DOHH2 (cell line): Measurements from ENCODE around the gene PEX14.

ENCODE experiments used
- H3F3A ChIP-seq: fragments of 200-600 bp; sonication (generic), shearing (Covaris generic); 2 replicates; pipeline ENCODE4 v1.6.0; 2016; ENCODE audit warnings: antibody characterized with exemption, mild to moderate bottlenecking; ENCODE audit not compliant: control insufficient read depth, insufficient read depth
- H3K27ac ChIP-seq: fragments of 200-600 bp; sonication (generic); 2 replicates; pipeline ENCODE4 v1.5.1; 2014; ENCODE audit warnings: low read depth, mild to moderate bottlenecking, low read length, moderate library complexity
- H3K27me3 ChIP-seq: fragments of 200-600 bp; sonication (generic); 2 replicates; pipeline ENCODE4 v1.6.1; 2014; ENCODE audit warnings: mild to moderate bottlenecking, low read length, mixed read lengths; ENCODE audit not compliant: control insufficient read depth
- H3K36me3 ChIP-seq: fragments of 200-600 bp; sonication (generic); 2 replicates; pipeline ENCODE4 v1.6.1; 2014; ENCODE audit warnings: mild to moderate bottlenecking, low read length, moderate library complexity, mixed read lengths; ENCODE audit not compliant: control insufficient read depth
- H3K4me1 ChIP-seq: fragments of 200-600 bp; sonication (generic); 2 replicates; pipeline ENCODE4 v1.6.1; 2014; ENCODE audit warnings: mild to moderate bottlenecking, low read length, mixed read lengths; ENCODE audit not compliant: control insufficient read depth
- H3K4me2 ChIP-seq: fragments of 200-600 bp; sonication (generic); 2 replicates; pipeline ENCODE4 v1.6.0; 2014; ENCODE audit warnings: mild to moderate bottlenecking, low read length, moderate library complexity
- H3K4me3 ChIP-seq: fragments of 200-600 bp; sonication (generic); 2 replicates; pipeline ENCODE4 v1.5.1; 2014; ENCODE audit warnings: mild to moderate bottlenecking, low read length, mixed read lengths
- H3K79me2 ChIP-seq: fragments of 200-600 bp; sonication (generic); 2 replicates; pipeline ENCODE4 v1.6.1; 2014; ENCODE audit warnings: mild to moderate bottlenecking, low read length, mixed read lengths; ENCODE audit not compliant: control insufficient read depth
- H3K9me2 ChIP-seq: fragments of 200-600 bp; sonication (generic); replicated peaks from 2 replicates; pipeline ENCODE4 v1.6.1; 2014; ENCODE audit warnings: mild to moderate bottlenecking, low read length, mixed read lengths; ENCODE audit not compliant: control insufficient read depth
- H3K9me3 ChIP-seq: fragments of 200-600 bp; sonication (generic); 2 replicates; pipeline ENCODE4 v1.6.1; 2014; ENCODE audit warnings: antibody characterized with exemption, low read length, mixed read lengths; ENCODE audit not compliant: control insufficient read depth, insufficient read depth
- H4K20me1 ChIP-seq: fragments of 200-600 bp; sonication (generic); 2 replicates; pipeline ENCODE4 v1.6.0; 2014; ENCODE audit warnings: low read depth, mild to moderate bottlenecking, antibody characterized with exemption, low read length, moderate library complexity; ENCODE audit not compliant: control insufficient read depth, insufficient read depth
- CTCF ChIP-seq: fragments of 200-600 bp; sonication (generic); IDR thresholded peaks from one replicate; pipeline ENCODE4 v1.5.1; 2014; ENCODE audit warnings: antibody characterized with exemption, mild to moderate bottlenecking, low read depth, low read length; ENCODE audit not compliant: poor library complexity, severe bottlenecking
- EZH2phosphoT487 ChIP-seq: fragments of 200-600 bp; sonication (generic); IDR thresholded peaks from 2 replicates; pipeline ENCODE4 v1.6.1; 2017; ENCODE audit warnings: borderline replicate concordance, mild to moderate bottlenecking, antibody characterized with exemption, low read length, moderate library complexity, mixed read lengths

Gene PEX14

GRCh38 chr1:10429868-10430215, 44.9 kb upstream of the PEX14 start:
- Histone ChIP-seq H3K9me3 (no peaks in the 10 kb centered on the region), H3K4me2 (peak overlapping the region; percentile 94), H3K36me3 (peaks cover 14% of the 10 kb centered on the region), H3F3A (no peaks in the 10 kb centered on the region), H3K4me1 (peaks cover 47% of the 10 kb centered on the region), H4K20me1 (no peaks in the 10 kb centered on the region), H3K4me3 (peak overlapping the region; percentile 100), H3K27ac (no peak overlapping the region), H3K9me2 (no peaks in the 10 kb centered on the region), H3K79me2 (peaks cover 33% of the 10 kb centered on the region), H3K27me3 (no peaks in the 10 kb centered on the region)
- TF ChIP-seq CTCF (no peak), EZH2phosphoT487 (no peak)

GRCh38 chr1:10430216-10431069, 44.3 kb upstream of the PEX14 start, which contains the start of gene CENPS:
Gene CENPS (plus strand): TSS chr1:10430433. CDS start chr1:10430518, 85 bp downstream.
- TF ChIP-seq EZH2phosphoT487 (no peak), CTCF (peak; percentile 89)
- Histone ChIP-seq H3K27ac (peak within 1 kb of the TSS; percentile 66), H3K4me1 (peaks cover 47% of the 10 kb centered on the region), H3K27me3 (no peaks in the 10 kb centered on the region), H3K4me3 (peak within 1 kb of the TSS; percentile 100), H3K4me2 (peak within 1 kb of the TSS; percentile 94), H3K9me3 (no peaks in the 10 kb centered on the region), H3K36me3 (peaks cover 19% of the 10 kb centered on the region), H3K9me2 (no peaks in the 10 kb centered on the region), H4K20me1 (no peaks in the 10 kb centered on the region), H3K79me2 (peaks cover 33% of the 10 kb centered on the region), H3F3A (no peaks in the 10 kb centered on the region)

GRCh38 chr1:10431070-10431730, 43.5 kb upstream of the PEX14 start:
- Histone ChIP-seq H4K20me1 (no peaks in the 10 kb centered on the region), H3K9me3 (no peaks in the 10 kb centered on the region), H3K27me3 (no peaks in the 10 kb centered on the region), H3K4me3 (peak overlapping the region; percentile 100), H3K9me2 (no peaks in the 10 kb centered on the region), H3K4me1 (peaks cover 47% of the 10 kb centered on the region), H3K79me2 (peaks cover 33% of the 10 kb centered on the region), H3F3A (no peaks in the 10 kb centered on the region), H3K27ac (peak overlapping the region; percentile 66), H3K4me2 (peak overlapping the region; percentile 94), H3K36me3 (peaks cover 19% of the 10 kb centered on the region)
- TF ChIP-seq EZH2phosphoT487 (no peak), CTCF (no peak)
